Activated naive CD4-positive, alpha-beta T cell treated with anti-CD3 and anti-CD28 coated beads, Interleukin-2, amount 50 U/mL, for 72 hours (primary cell): Measurements from ENCODE around the gene GPR62. TPM values are rescaled to one million over a fixed set of nuclear protein-coding genes. Genes with fewer than 3 reads are reported as not detected.

Source experiments
- ATAC-seq, 2 donors: fragments of 150-1000 bp; cut with Tn5 transposase; 2 replicates each; pipeline ENCODE4 v1.10.0; 2021; ENCODE audit warnings: mild to moderate bottlenecking in 2 of 2, moderate library complexity in 2 of 2
- DNase-seq, 2 donors: peaks; one replicate each; pipeline ENCODE4 v3.0.0; 2021 to 2022; ENCODE audit warnings: low spot score in 2 of 2
- H3K27ac Mint-ChIP-seq, 2 donors: one replicate each; pipeline ENCODE4 v1.8.0; 2022; ENCODE audit warnings: mild to moderate bottlenecking in 2 of 2, mixed read lengths in 2 of 2
- H3K36me3 Mint-ChIP-seq, 2 donors: one replicate each; pipeline ENCODE4 v1.8.0; 2022; ENCODE audit warnings: mixed read lengths in 2 of 2
- H3K9me3 Mint-ChIP-seq, 2 donors: one replicate each; pipeline ENCODE4 v1.8.0; 2022; ENCODE audit warnings: mixed read lengths in 2 of 2
- total RNA-seq, 2 donors: library from RNA; stranded (reverse); gene quantifications; one replicate each; pipeline ENCODE4 v1.2.3, GENCODE V29; 2022

GPR62 gene
- total RNA-seq, 2 donors from 2014 or later = not detected

GRCh38 chr3:51946796-51947195 is 8.4 kb upstream of the GPR62 start:
- Mint-ChIP-seq H3K27ac (peak overlapping the region; percentile 36 to 76), H3K9me3 (no peaks in the 10 kb centered on the region)
- no peak for DNase-seq

GRCh38 chr3:51947215-51947900 is 7.8 kb upstream of the GPR62 start:
- Mint-ChIP-seq H3K36me3 (no peaks in the 10 kb centered on the region), H3K27ac (no peak overlapping the region), H3K9me3 (no peaks in the 10 kb centered on the region)
- no peak for ATAC-seq
- DNase-seq = peak in 1 of 2 donors; percentile 47

More at GRCh38 chr3:51946796-51947195, 8.4 kb upstream of the GPR62 start:
- no peak for ATAC-seq
- no peaks in the 10 kb centered on the region for H3K36me3 Mint-ChIP-seq

GRCh38 chr3:51948016-51948580 is 7.1 kb upstream of the GPR62 start:
- DNase-seq = peak in 1 of 2 donors; percentile 18

GRCh38 chr3:51949121-51949520 is 6.1 kb upstream of the GPR62 start:
- no peaks in the 10 kb centered on the region for H3K9me3 Mint-ChIP-seq

More at GRCh38 chr3:51948016-51948580, 7.1 kb upstream of the GPR62 start:
- no peaks in the 10 kb centered on the region for H3K36me3 Mint-ChIP-seq
- no peaks in the 10 kb centered on the region for H3K9me3 Mint-ChIP-seq
- ATAC-seq = no peak
- H3K27ac Mint-ChIP-seq = no peak overlapping the region

GRCh38 chr3:51950899-51951298 is 4.3 kb upstream of the GPR62 start:
- no peak overlapping the region for H3K27ac Mint-ChIP-seq
- no peaks in the 10 kb centered on the region for H3K9me3 Mint-ChIP-seq
- ATAC-seq (no peak), DNase-seq (no peak)
- H3K36me3 Mint-ChIP-seq = no peaks in the 10 kb centered on the region

More at GRCh38 chr3:51949121-51949520, 6.1 kb upstream of the GPR62 start:
- no peak for DNase-seq
- Mint-ChIP-seq H3K27ac (no peak overlapping the region), H3K36me3 (no peaks in the 10 kb centered on the region)
- ATAC-seq = no peak

GRCh38 chr3:51953445-51953844 is 1.7 kb upstream of the GPR62 start:
- no peak for ATAC-seq
- Mint-ChIP-seq H3K9me3 (no peaks in the 10 kb centered on the region), H3K27ac (no peak overlapping the region), H3K36me3 (no peaks in the 10 kb centered on the region)
- DNase-seq = no peak

- Mint-ChIP-seq H3K27ac (no peak overlapping the region), H3K9me3 (no peaks in the 10 kb centered on the region), H3K36me3 (no peaks in the 10 kb centered on the region)
- DNase-seq = no peak
- no peak for ATAC-seq
Observed at GRCh38 chr3:51954105-51954504, 1.1 kb upstream of the GPR62 start.

- Mint-ChIP-seq H3K27ac (no peak overlapping the region), H3K9me3 (no peaks in the 10 kb centered on the region), H3K36me3 (no peaks in the 10 kb centered on the region)
- ATAC-seq = no peak
- DNase-seq = no peak
Observed at GRCh38 chr3:51954713-51955112, 468 bp upstream of the GPR62 start.

- Mint-ChIP-seq H3K36me3 (no peaks in the 10 kb centered on the region), H3K9me3 (no peaks in the 10 kb centered on the region), H3K27ac (no peak overlapping the region)
- DNase-seq = peak in 1 of 2 donors; percentile 38
- ATAC-seq = peak; percentile 75 to 79
Observed at GRCh38 chr3:51955893-51956770, 951 bp downstream of the GPR62 start.

- no peaks in the 10 kb centered on the region for H3K36me3 Mint-ChIP-seq
- ATAC-seq (no peak), DNase-seq (no peak)
- no peaks in the 10 kb centered on the region for H3K9me3 Mint-ChIP-seq
- no peak overlapping the region for H3K27ac Mint-ChIP-seq
Observed at GRCh38 chr3:51957520-51958205, 2.5 kb downstream of the GPR62 start.

- Mint-ChIP-seq H3K36me3 (no peaks in the 10 kb centered on the region), H3K9me3 (no peaks in the 10 kb centered on the region), H3K27ac (no peak overlapping the region)
- no peak for ATAC-seq
- no peak for DNase-seq
Observed at GRCh38 chr3:51958603-51959521, 3.7 kb downstream of the GPR62 start.

- DNase-seq = no peak
- no peak for ATAC-seq
- Mint-ChIP-seq H3K27ac (no peak overlapping the region), H3K9me3 (no peaks in the 10 kb centered on the region), H3K36me3 (no peaks in the 10 kb centered on the region)
Observed at GRCh38 chr3:51959651-51960050, 4.5 kb downstream of the GPR62 start.

- H3K9me3 Mint-ChIP-seq = no peaks in the 10 kb centered on the region
- H3K36me3 Mint-ChIP-seq = no peaks in the 10 kb centered on the region
- ATAC-seq (no peak), DNase-seq (no peak)
- H3K27ac Mint-ChIP-seq = no peak overlapping the region
Observed at GRCh38 chr3:51960386-51960785, 5.2 kb downstream of the GPR62 start.

GRCh38 chr3:51961011-51961410 is 5.8 kb downstream of the GPR62 start:
- no peaks in the 10 kb centered on the region for H3K36me3 Mint-ChIP-seq
- DNase-seq (no peak), ATAC-seq (no peak)
- no peaks in the 10 kb centered on the region for H3K9me3 Mint-ChIP-seq
- H3K27ac Mint-ChIP-seq = no peak overlapping the region

GRCh38 chr3:51961602-51962569 is 6.7 kb downstream of the GPR62 start:
- DNase-seq (no peak), ATAC-seq (no peak)
- H3K36me3 Mint-ChIP-seq = no peaks in the 10 kb centered on the region
- H3K9me3 Mint-ChIP-seq = no peaks in the 10 kb centered on the region
- no peak overlapping the region for H3K27ac Mint-ChIP-seq
